Measurements from ENCODE around the gene GADD45A. TPM values are rescaled to one million over a fixed set of nuclear protein-coding genes. Genes with fewer than 3 reads are reported as not detected.

GADD45A gene
- total and polyA plus RNA-seq, 9 of the 15 experiments (the other 6 are each of a cell fraction or from before 2014, with no cell fraction given): 21.3 to 156 (median 62.1) TPM

DNA sequence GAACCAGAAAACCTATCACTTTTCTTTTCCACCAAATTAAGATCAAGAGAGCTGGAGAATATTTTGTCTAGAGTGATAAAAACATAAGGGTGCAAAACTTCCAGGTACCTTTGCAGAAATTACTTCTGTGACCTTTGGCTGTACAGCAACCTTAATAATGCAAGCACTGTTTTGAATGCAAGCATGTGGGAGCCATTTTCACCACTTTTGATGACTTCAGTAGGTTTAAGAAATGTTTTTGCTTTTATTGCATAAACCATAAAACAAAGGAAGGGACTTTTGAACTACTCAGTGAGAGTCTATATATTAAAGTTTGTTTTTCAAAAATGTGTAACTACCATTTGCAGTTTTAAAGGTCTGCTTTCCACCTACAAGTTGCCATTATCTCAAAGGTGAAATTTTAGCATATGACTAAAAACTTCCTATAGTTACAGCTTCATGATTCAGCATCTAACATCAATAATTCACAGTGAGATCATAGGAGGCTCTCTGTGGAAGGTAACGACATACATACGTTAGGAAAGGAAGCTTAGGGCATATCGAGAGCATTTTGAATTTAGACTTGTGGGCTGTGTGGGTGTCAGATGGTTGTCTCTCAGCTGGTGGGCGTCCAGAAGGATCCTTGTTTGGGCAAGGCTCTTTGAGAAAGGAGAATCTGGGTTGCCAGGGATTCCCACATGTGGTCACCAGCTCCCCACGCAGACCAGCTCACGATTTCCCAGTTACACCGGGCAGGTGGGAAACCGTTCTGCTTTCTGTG, 1.1 kb upstream of the GADD45A start (continued):
- TF ChIP-seq, protein P1, sequence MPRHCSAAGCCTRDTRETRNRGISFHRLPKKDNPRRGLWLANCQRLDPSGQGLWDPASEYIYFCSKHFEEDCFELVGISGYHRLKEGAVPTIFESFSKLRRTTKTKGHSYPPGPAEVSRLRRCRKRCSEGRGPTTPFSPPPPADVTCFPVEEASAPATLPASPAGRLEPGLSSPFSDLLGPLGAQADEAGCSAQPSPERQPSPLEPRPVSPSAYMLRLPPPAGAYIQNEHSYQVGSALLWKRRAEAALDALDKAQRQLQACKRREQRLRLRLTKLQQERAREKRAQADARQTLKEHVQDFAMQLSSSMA (CRISPR knock-in tag; IDR thresholded peaks at IDR 0.05): no peak
- TF ChIP-seq ZNF586 (CRISPR knock-in tag; conservative IDR thresholded peaks at IDR 0.05) (no peak), HDAC2 (IDR thresholded peaks at IDR 0.05) (no peak), PHF20 (IDR thresholded peaks at IDR 0.05; ENCODE audit: partially characterized antibody) (no peak), ZBED1 (IDR thresholded peaks at IDR 0.05) (no peak), ZC3H11A (IDR thresholded peaks at IDR 0.05; ENCODE audit: low read depth, low read length) (no peak), SP1 (CRISPR knock-in tag; IDR thresholded peaks at IDR 0.05) (no peak), ZNF121 (CRISPR knock-in tag; conservative IDR thresholded peaks at IDR 0.05) (no peak), SMARCE1 (IDR thresholded peaks at IDR 0.05) (peak; percentile 14; the same call in 1 of the 2 replicates), ZKSCAN1 (IDR thresholded peaks at IDR 0.05; ENCODE audit: low read depth, low read length) (no peak), ZNF77 (CRISPR knock-in tag; IDR thresholded peaks at IDR 0.05) (no peak)
- TF ChIP-seq, protein P2, sequence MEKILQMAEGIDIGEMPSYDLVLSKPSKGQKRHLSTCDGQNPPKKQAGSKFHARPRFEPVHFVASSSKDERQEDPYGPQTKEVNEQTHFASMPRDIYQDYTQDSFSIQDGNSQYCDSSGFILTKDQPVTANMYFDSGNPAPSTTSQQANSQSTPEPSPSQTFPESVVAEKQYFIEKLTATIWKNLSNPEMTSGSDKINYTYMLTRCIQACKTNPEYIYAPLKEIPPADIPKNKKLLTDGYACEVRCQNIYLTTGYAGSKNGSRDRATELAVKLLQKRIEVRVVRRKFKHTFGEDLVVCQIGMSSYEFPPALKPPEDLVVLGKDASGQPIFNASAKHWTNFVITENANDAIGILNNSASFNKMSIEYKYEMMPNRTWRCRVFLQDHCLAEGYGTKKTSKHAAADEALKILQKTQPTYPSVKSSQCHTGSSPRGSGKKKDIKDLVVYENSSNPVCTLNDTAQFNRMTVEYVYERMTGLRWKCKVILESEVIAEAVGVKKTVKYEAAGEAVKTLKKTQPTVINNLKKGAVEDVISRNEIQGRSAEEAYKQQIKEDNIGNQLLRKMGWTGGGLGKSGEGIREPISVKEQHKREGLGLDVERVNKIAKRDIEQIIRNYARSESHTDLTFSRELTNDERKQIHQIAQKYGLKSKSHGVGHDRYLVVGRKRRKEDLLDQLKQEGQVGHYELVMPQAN (IDR thresholded peaks at IDR 0.05; ENCODE audit: borderline replicate concordance): no peak
- TF ChIP-seq, protein P3, sequence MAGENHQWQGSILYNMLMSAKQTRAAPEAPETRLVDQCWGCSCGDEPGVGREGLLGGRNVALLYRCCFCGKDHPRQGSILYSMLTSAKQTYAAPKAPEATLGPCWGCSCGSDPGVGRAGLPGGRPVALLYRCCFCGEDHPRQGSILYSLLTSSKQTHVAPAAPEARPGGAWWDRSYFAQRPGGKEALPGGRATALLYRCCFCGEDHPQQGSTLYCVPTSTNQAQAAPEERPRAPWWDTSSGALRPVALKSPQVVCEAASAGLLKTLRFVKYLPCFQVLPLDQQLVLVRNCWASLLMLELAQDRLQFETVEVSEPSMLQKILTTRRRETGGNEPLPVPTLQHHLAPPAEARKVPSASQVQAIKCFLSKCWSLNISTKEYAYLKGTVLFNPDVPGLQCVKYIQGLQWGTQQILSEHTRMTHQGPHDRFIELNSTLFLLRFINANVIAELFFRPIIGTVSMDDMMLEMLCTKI (IDR thresholded peaks at IDR 0.05; ENCODE audit: partially characterized antibody): no peak
